ENCODE measurements around the gene ABHD6. TPM values are rescaled to one million over a fixed set of nuclear protein-coding genes. Genes with fewer than 3 reads are reported as not detected.

The ABHD6 gene
- total and polyA plus RNA-seq, 8 donors, result 0.69 to 5.5 (median 2.0) TPM

DNA sequence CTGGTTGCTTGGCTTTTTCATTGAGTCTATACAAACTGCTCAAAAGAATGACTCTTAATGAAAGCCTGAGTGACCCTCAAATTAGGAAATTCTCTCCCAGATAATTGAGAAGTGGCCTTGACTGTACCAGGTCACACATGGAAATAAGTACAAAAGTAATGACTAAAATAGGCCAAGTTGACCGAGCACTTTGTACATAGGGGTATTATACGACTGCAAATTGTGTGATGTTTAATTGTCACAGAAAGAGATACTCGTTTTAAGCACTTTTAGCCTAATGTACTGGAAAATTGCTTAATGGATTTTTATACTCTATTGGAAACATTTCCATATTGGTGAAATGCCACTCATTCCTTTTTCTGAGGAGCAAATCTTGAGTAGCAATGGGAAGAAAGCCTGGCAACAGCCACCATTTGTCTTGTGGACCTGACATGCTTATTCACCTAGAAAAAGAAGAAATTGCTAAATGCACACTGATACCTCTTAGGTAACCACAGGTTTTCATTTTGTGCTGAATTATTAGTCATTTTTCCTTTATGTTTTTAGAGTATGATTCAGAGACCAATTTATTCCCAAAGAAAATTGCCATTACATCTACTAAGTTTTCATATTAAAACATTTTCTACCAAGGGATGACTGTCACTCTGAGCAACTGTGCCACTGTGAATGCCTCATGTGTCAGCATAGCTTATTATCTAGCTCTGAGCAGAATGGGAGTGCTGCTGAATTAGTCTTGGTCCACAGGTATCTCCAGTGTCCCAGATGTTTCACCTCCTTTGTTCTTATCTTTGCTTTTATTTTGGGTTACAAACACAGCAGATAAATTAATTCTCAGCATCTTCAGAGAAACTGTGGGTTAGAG, 86.2 kb downstream of the ABHD6 start:
- no peak for FAIRE-seq
- intact Hi-C loops (cut with DNase I), result no loop called here
- TF ChIP-seq, protein P1, sequence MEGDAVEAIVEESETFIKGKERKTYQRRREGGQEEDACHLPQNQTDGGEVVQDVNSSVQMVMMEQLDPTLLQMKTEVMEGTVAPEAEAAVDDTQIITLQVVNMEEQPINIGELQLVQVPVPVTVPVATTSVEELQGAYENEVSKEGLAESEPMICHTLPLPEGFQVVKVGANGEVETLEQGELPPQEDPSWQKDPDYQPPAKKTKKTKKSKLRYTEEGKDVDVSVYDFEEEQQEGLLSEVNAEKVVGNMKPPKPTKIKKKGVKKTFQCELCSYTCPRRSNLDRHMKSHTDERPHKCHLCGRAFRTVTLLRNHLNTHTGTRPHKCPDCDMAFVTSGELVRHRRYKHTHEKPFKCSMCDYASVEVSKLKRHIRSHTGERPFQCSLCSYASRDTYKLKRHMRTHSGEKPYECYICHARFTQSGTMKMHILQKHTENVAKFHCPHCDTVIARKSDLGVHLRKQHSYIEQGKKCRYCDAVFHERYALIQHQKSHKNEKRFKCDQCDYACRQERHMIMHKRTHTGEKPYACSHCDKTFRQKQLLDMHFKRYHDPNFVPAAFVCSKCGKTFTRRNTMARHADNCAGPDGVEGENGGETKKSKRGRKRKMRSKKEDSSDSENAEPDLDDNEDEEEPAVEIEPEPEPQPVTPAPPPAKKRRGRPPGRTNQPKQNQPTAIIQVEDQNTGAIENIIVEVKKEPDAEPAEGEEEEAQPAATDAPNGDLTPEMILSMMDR (IDR thresholded peaks at IDR 0.05), result no peak

DNA sequence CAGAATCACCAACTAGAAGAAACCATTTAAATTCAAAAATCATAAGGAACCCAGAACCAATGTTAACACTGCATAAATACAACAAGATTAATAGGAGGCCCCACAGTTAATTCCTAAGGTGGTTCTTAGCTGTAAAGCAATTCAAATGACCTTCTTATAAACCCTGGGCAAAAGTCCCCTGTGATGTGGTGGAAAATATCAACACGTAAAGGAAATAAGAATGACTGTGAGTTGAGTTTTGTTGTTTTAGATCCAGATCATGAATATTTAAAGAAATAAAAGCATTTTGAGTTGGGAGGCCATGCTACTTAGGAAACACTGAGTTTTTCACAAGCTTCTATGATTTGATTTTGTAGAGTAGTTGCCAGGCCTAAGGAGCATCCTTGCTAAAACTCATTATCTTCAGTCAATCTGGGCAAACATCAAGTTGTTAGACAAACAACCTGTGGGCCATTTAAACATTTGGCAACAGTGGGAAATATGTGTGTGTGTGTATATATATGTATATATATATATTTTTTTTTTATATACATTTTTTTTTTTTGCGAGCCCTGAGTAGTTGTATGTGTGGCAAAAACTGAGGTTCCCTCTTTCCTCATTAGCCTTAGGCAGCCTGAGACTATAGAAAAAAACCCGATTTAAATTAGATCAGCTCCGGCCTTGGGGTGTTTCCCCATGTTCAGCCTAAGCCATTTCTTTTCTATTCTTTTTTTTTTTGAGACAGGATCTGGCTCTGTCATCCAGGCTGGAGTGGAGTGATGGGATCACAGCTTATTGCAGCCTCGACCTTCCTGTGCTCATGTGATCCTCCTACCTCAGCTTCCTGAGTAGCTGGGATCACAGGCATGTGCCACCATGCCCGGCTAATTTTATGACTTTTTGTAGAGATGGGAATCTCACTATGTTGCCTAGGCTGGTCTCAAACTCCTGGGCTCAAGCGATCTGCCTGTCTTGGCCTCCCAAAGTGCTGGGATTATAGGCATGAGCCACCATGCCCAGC, 87.1 kb downstream of the ABHD6 start:
- Histone ChIP-seq H3K27me3 (no peaks in the 10 kb centered on the region), H3K9me3 (no peaks in the 10 kb centered on the region), H3K4me1 (peaks cover 5 to 10% (median 7%) of the 10 kb centered on the region in 3 donors), H3K4me3 (no peak overlapping the region), H3K36me3 (no peaks in the 10 kb centered on the region), H3K27ac (peak overlapping the region in 2 of 4 donors; percentile 58 to 72)
- WGBS, 2 donors, result 87 to 94% methylated on average over 7 of the region's 7 CpGs
- TF ChIP-seq, protein P1 (IDR thresholded peaks at IDR 0.05), result no peak
- intact Hi-C loops (cut with DNase I), result loop anchor here in 1 of 3 donors (5.0 kb wide), 1 partner anchor 88 kb away; no protein-coding TSS in a partner anchor
- DNase-seq (no peak), ATAC-seq (no peak), FAIRE-seq (no peak)

More for the DNA sequence above, 86.2 kb downstream of the ABHD6 start:
- H3K27me3 ChIP-seq, result no peaks in the 10 kb centered on the region
- peak in 3 of 4 donors; percentile 7 to 72 (median 64) for ATAC-seq
- H3K9me3 ChIP-seq, result no peaks in the 10 kb centered on the region
- H3K4me3 ChIP-seq, result no peak overlapping the region
- WGBS, 2 donors, result 60 to 61% methylated on average over 3 of the region's 3 CpGs
- H3K36me3 ChIP-seq, result peaks cover 0 to 4% (median under 1%) of the 10 kb centered on the region in 3 donors
- no peak for DNase-seq
- peaks cover 5 to 10% (median 7%) of the 10 kb centered on the region in 3 donors for H3K4me1 ChIP-seq
- no peak overlapping the region for H3K27ac ChIP-seq

DNA sequence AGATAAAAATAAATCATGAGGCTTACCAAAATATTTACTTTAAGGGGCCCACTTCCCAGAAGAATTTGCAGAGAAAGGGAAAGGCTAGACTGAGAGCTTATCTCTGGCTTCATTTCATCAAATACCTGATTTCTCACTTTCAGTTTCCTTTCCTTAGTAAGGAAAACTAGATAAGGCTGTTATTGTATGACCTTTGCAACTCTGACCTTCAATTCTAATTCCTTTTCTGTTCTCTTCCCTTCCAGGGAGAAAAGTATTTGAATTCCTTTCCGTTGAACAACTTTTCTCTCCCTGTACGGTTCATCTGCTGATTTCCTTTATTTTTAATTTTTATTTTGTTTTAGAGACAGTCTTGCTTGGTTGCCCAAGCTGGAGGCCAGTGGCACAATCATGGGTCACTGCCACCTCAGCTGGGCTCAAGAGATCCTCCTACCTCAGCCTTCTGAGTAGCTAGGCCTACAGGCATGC, 88.0 kb downstream of the ABHD6 start:
- intact Hi-C loops (cut with DNase I), result loop anchor here in 1 of 3 donors (5.0 kb wide), 1 partner anchor 87 kb away; no protein-coding TSS in a partner anchor

DNA sequence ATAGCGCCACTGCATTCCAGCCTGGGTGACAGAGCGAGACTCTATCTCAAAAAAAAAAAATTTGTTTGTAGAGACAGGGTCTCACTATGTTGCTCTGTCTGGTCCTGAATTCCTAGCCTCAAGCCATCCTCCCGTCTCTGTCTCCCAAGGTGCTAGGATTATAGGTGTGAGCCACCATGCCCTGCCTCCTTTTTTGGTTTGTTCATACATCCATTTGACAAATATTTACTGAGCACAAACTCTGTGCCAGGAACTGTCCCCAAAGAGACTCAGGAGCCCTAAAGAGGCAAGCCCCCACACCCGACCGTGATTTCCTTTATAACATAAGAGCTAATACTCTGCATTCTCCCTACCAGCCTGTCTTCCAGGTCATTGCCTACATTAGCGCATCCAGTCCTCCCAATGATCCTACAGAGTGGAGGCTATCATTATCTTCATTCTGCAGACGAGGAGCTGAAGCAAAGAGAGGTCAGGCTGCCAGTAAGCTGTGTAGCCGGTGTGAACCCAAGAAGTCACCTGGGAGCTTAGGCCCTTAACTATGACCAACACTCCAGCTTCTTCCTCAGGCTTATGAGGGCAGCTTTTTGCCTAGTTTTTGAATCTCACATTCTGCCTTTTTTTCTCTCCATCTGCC, 88.8 kb downstream of the ABHD6 start:
- H3K27me3 ChIP-seq, result no peaks in the 10 kb centered on the region
- TF ChIP-seq, protein P1 (IDR thresholded peaks at IDR 0.05), result no peak
- no peaks in the 10 kb centered on the region for H3K9me3 ChIP-seq
- DNase-seq (no peak), FAIRE-seq (no peak), ATAC-seq (no peak)
- peak overlapping the region in 1 of 4 donors; percentile 58 for H3K27ac ChIP-seq
- no peaks in the 10 kb centered on the region for H3K36me3 ChIP-seq
- intact Hi-C loops (cut with DNase I), result loop anchor here in 1 of 3 donors (5.0 kb wide), 1 partner anchor 86 kb away; no protein-coding TSS in a partner anchor
- WGBS, 2 donors, result 91 to 92% methylated on average over 8 of the region's 8 CpGs
- H3K4me1 ChIP-seq, result peaks cover 5 to 10% (median 7%) of the 10 kb centered on the region in 3 donors
- H3K4me3 ChIP-seq, result no peak overlapping the region

More for the DNA sequence above, 88.0 kb downstream of the ABHD6 start:
- no peak overlapping the region for H3K4me3 ChIP-seq
- H3K36me3 ChIP-seq, result no peaks in the 10 kb centered on the region
- no peaks in the 10 kb centered on the region for H3K27me3 ChIP-seq
- H3K4me1 ChIP-seq, result peaks cover 5 to 10% (median 7%) of the 10 kb centered on the region in 3 donors
- WGBS, 2 donors, result 27 to 28% methylated on average over 2 of the region's 2 CpGs
- TF ChIP-seq, protein P1 (IDR thresholded peaks at IDR 0.05), result no peak
- FAIRE-seq (no peak), ATAC-seq (peak; percentile 38 to 86 (median 46)), DNase-seq (no peak)
- peak overlapping the region in 2 of 4 donors; percentile 58 to 72 for H3K27ac ChIP-seq
- no peaks in the 10 kb centered on the region for H3K9me3 ChIP-seq
